Endothelial cell of umbilical vein (primary cell): ENCODE data around the gene ATOH7. TPM values are rescaled to one million over a fixed set of nuclear protein-coding genes. Genes with fewer than 3 reads are reported as not detected.

Experiments used
- BruUV-seq: library from RNA; stranded (reverse); fragments of 400-500 nt; replicated peaks from 2 replicates; lab custom pipeline; 2021; lab: Mats Ljungman, UMichigan
- CTCF ChIA-PET: fragments of 300-600, 350-600 bp; sonication (Branson Sonifier 250); formaldehyde crosslinking; loops from one replicate; lab custom pipeline; 2021; ENCODE audit warnings: antibody characterized with exemption, inconsistent platforms; lab: Charles Lee
- POLR2A ChIA-PET: fragments of 300-600, 350-600 bp; sonication (Branson Sonifier 250); formaldehyde crosslinking; loops from one replicate; lab custom pipeline; 2021; ENCODE audit warnings: antibody characterized with exemption, inconsistent platforms; lab: Charles Lee
- DNase-seq: peaks from one replicate; pipeline ENCODE4 v3.0.0-alpha.2; 2011; ENCODE audit warnings: low read depth, low spot score
- FAIRE-seq: peaks from 2 replicates; lab custom pipeline; 2011; peaks lifted over from hg19 to GRCh38; lab: Jason Lieb, UNC
- H2AFZ ChIP-seq: 2 replicates; pipeline ENCODE4 v1.6.0; 2012; ENCODE audit warnings: low read depth, low read length, control low read depth, inconsistent platforms
- H3K27ac ChIP-seq: 2 replicates; pipeline ENCODE4 v1.5.1; 2011; ENCODE audit warnings: low read depth, mild to moderate bottlenecking, control low read depth, low read length, moderate library complexity; ENCODE audit not compliant: insufficient read depth
- H3K27me3 ChIP-seq, 2 experiments: 2 replicates each; pipeline versions ENCODE4 v1.6.0 to v1.6.1; 2011; ENCODE audit warnings: low read length in 2 of 2, mixed read lengths in 1 of 2; ENCODE audit not compliant: control insufficient read depth in 2 of 2, insufficient read depth in 2 of 2
- H3K36me3 ChIP-seq, 2 experiments: 2 replicates in 1 of 2; 3 replicates in 1 of 2; pipeline ENCODE4 v1.5.1; 2011; ENCODE audit warnings: low read length in 2 of 2, mild to moderate bottlenecking in 1 of 2, moderate library complexity in 1 of 2; ENCODE audit not compliant: control insufficient read depth in 2 of 2, insufficient read depth in 2 of 2; ENCODE audit errors: extremely low read depth in 1 of 2
- H3K4me1 ChIP-seq: 3 replicates; pipeline ENCODE4 v1.5.1; 2011; ENCODE audit warnings: mild to moderate bottlenecking, low read length; ENCODE audit not compliant: control insufficient read depth, insufficient read depth; ENCODE audit errors: extremely low read depth
- H3K4me2 ChIP-seq: 2 replicates; pipeline ENCODE4 v1.6.1; 2011; ENCODE audit warnings: low read length, control low read depth, mixed read lengths; ENCODE audit not compliant: insufficient read depth
- H3K4me3 ChIP-seq, 3 experiments: fragments of 200-600 bp in 1 of 3; sonication (generic), shearing (Covaris generic) in 1 of 3; replicated peaks in 1 of 3; 2 replicates each; pipeline ENCODE4 v1.5.1; 2011 to 2016; ENCODE audit warnings: control low read depth in 3 of 3, low read length in 3 of 3, mild to moderate bottlenecking in 2 of 3, inconsistent platforms in 1 of 3, low read depth in 1 of 3, moderate library complexity in 1 of 3; ENCODE audit not compliant: insufficient read depth in 1 of 3
- H3K79me2 ChIP-seq: 2 replicates; pipeline ENCODE4 v1.6.0; 2012; ENCODE audit warnings: low read length, inconsistent platforms; ENCODE audit not compliant: control insufficient read depth, insufficient read depth
- H3K9ac ChIP-seq: replicated peaks from 2 replicates; pipeline ENCODE3; 2011; ENCODE audit warnings: low read length, control low read depth; ENCODE audit not compliant: insufficient read depth; ENCODE audit errors: extremely low read depth
- H3K9me1 ChIP-seq: replicated peaks from 3 replicates; pipeline ENCODE4 v1.6.0; 2011; ENCODE audit warnings: mild to moderate bottlenecking, low read length; ENCODE audit not compliant: control insufficient read depth, insufficient read depth; ENCODE audit errors: extremely low read depth
- H3K9me3 ChIP-seq: replicated peaks from 2 replicates; pipeline ENCODE4 v1.5.1; 2012; ENCODE audit warnings: low read length, inconsistent platforms; ENCODE audit not compliant: control insufficient read depth, insufficient read depth
- H4K20me1 ChIP-seq: replicated peaks from 2 replicates; pipeline ENCODE3; 2011; ENCODE audit warnings: mild to moderate bottlenecking, low read length; ENCODE audit not compliant: control insufficient read depth, insufficient read depth; ENCODE audit errors: extremely low read depth
- CTCF ChIP-seq, 2 donors: IDR thresholded peaks; 1 replicate in 1 of 2; 2 replicates in 1 of 2; pipeline ENCODE4 v1.5.1; 2011; ENCODE audit warnings: low read length in 2 of 2, mild to moderate bottlenecking in 2 of 2, moderate library complexity in 2 of 2, control low read depth in 1 of 2, inconsistent platforms in 1 of 2, low read depth in 1 of 2; ENCODE audit not compliant: insufficient read depth in 1 of 2; ENCODE audit errors: extremely low read depth in 1 of 2
- EZH2 ChIP-seq: IDR thresholded peaks from 2 replicates; pipeline ENCODE4 v1.6.1; 2012; ENCODE audit warnings: borderline replicate concordance, low read depth, mild to moderate bottlenecking, moderate library complexity, low read length, inconsistent platforms; ENCODE audit not compliant: severe bottlenecking
- FOS ChIP-seq: IDR thresholded peaks from 2 replicates; pipeline ENCODE4 v1.6.1; 2011; ENCODE audit warnings: mild to moderate bottlenecking, low read length, moderate library complexity, borderline replicate concordance; ENCODE audit not compliant: insufficient read depth
- GATA2 ChIP-seq: IDR thresholded peaks from 2 replicates; pipeline ENCODE4 v1.7.0; 2011; ENCODE audit warnings: low read depth, mild to moderate bottlenecking, moderate library complexity, mixed read lengths, low read length; ENCODE audit not compliant: insufficient read length, insufficient read depth
- JUN ChIP-seq: IDR thresholded peaks from 2 replicates; pipeline ENCODE4 v1.6.1; 2011; ENCODE audit warnings: borderline replicate concordance, low read depth; ENCODE audit not compliant: insufficient read length, insufficient read depth
- MAX ChIP-seq: IDR thresholded peaks from 2 replicates; pipeline ENCODE4 v1.6.1; 2011; ENCODE audit not compliant: insufficient read depth, insufficient read length
- MYC ChIP-seq: IDR thresholded peaks from one replicate; pipeline ENCODE4 v1.6.1; 2011; ENCODE audit warnings: mild to moderate bottlenecking, low read depth, low read length
- POLR2A ChIP-seq: IDR thresholded peaks from 2 replicates; pipeline ENCODE4 v1.6.1; 2012; ENCODE audit warnings: low read depth, mild to moderate bottlenecking, control low read depth, low read length
- POLR2AphosphoS5 ChIP-seq: IDR thresholded peaks from 2 replicates; pipeline ENCODE4 v1.6.1; 2012; ENCODE audit warnings: low read depth, mild to moderate bottlenecking, control low read depth, low read length, moderate library complexity; ENCODE audit not compliant: insufficient read depth
- dilution Hi-C: fragments of 300-500 bp; cut with MboI; formaldehyde crosslinking; loops from one replicate; pipeline ENCODE4 v1.15.0; 2019; ENCODE audit warnings: low sequenced_read_pairs; ENCODE audit not compliant: extremely low pct_ligation_motif_present
- intact Hi-C: fragments of 100-400 bp; cut with micrococcal nuclease; formaldehyde crosslinking; loops from one replicate; pipeline ENCODE4 v1.10.0; 2022
- polyA plus RNA-seq, 4 experiments: library from polyadenylated mRNA; depleted of rRNA in 3 of 4; stranded (reverse) in 3 of 4; unstranded in 1 of 4; fragments of >200 nt; gene quantifications; 2 replicates each; pipeline versions ENCODE4 v1.2.1 to v1.2.3, GENCODE V29; 2011 to 2012; ENCODE audit warnings: missing spikeins in 1 of 4
- total RNA-seq: library from RNA; stranded (reverse); gene quantifications from 2 replicates; pipeline ENCODE4 v1.2.3, GENCODE V29; 2021

The ATOH7 gene
- total and polyA plus RNA-seq, 2 donors (not counting 3 experiments of a cell fraction or from before 2014, with no cell fraction given), result not detected

GRCh38 chr10:68230268-68230667 is 1.6 kb downstream of the ATOH7 start:
- FAIRE-seq (no peak), DNase-seq (no peak)
- Histone ChIP-seq H3K4me3 (no peak overlapping the region), H3K9me1 (no peaks in the 10 kb centered on the region), H2AFZ (no peak overlapping the region), H3K79me2 (no peaks in the 10 kb centered on the region), H4K20me1 (no peaks in the 10 kb centered on the region), H3K9me3 (no peaks in the 10 kb centered on the region), H3K4me1 (peaks cover 12% of the 10 kb centered on the region), H3K27me3 (peaks cover 25 to 29% of the 10 kb centered on the region in 2 experiments), H3K9ac (no peak overlapping the region), H3K4me2 (peak overlapping the region; percentile 81), H3K36me3 (no peaks in the 10 kb centered on the region), H3K27ac (no peak overlapping the region)
- intact Hi-C loops (no loop called here), dilution Hi-C loops (no loop called here)
- POLR2A ChIA-PET, result no interaction called here
- TF ChIP-seq FOS, result no peak
- TF ChIP-seq EZH2, result no peak
- TF ChIP-seq GATA2, result no peak
- no peak for TF ChIP-seq POLR2AphosphoS5
- no peak for TF ChIP-seq MYC
- no peak for TF ChIP-seq MAX
- TF ChIP-seq CTCF (IDR thresholded peaks at IDR 0.05; ENCODE audit: extremely low read depth in 1 of 2, insufficient read depth in 1 of 2, low read depth in 1 of 2, low read length in 2 of 2), result no peak
- TF ChIP-seq POLR2A, result no peak
- TF ChIP-seq JUN, result no peak
- CTCF ChIA-PET, result interaction anchor here (1.3 to 4.2 kb wide), 5 partner anchors 9 to 74 kb away, joined by 3 to 38 read pairs (median 5); no protein-coding TSS in a partner anchor
- no TSS peak for BruUV-seq
